SKM-1 (cell line): Measurements from ENCODE around the gene PPP1R3E.
"Not testable (repeated sequence)": the region's sequence is repeated elsewhere in the genome, so short reads cannot be mapped to it uniquely, and the experiment has no call there.

Source experiments
- DNase-seq: peaks from one replicate; lab custom pipeline; 2025; ENCODE audit not compliant: unreplicated experiment; lab: John Stamatoyannopoulos, UW

PPP1R3E gene

GRCh38 chr14:23302290-23303225 lies at the start of gene PPP1R3E:
TSS of gene PPP1R3E (minus strand) at chr14:23302859. CDS start at chr14:23302576, 283 bp downstream.
- no peak for DNase-seq

- DNase-seq, result no peak
These were observed 49.2 kb upstream of the PPP1R3E start for GRCh38 chr14:23351681-23352505.

GRCh38 chr14:23349156-23349845 lies 46.6 kb upstream of the PPP1R3E start:
- no peak for DNase-seq

GRCh38 chr14:23348297-23348655 lies 45.6 kb upstream of the PPP1R3E start:
- DNase-seq, result no peak

- no peak for DNase-seq
These were observed 45.0 kb upstream of the PPP1R3E start for GRCh38 chr14:23347406-23348296.

- no peak for DNase-seq
These were observed 44.2 kb upstream of the PPP1R3E start for GRCh38 chr14:23346693-23347405.

- no peak for DNase-seq
These were observed 43.5 kb upstream of the PPP1R3E start for GRCh38 chr14:23345987-23346692.

- no peak for DNase-seq
These were observed 41.8 kb upstream of the PPP1R3E start for GRCh38 chr14:23344481-23344880.

GRCh38 chr14:23339506-23340268 lies 37.0 kb upstream of the PPP1R3E start:
- DNase-seq, result no peak

GRCh38 chr14:23335623-23336022 lies 33.0 kb upstream of the PPP1R3E start:
- DNase-seq, result no peak

- DNase-seq, result peak; percentile 12
These were observed 25.5 kb upstream of the PPP1R3E start for GRCh38 chr14:23327947-23328744.

- no peak for DNase-seq
These were observed 24.1 kb upstream of the PPP1R3E start for GRCh38 chr14:23326491-23327332.

GRCh38 chr14:23325746-23326145 lies 23.1 kb upstream of the PPP1R3E start:
- DNase-seq, result not testable (repeated sequence)

- no peak for DNase-seq
These were observed 22.3 kb upstream of the PPP1R3E start for GRCh38 chr14:23324993-23325392.

- no peak for DNase-seq
These were observed 21.8 kb upstream of the PPP1R3E start for GRCh38 chr14:23324455-23324846.

GRCh38 chr14:23323838-23324454 lies 21.3 kb upstream of the PPP1R3E start:
- DNase-seq, result no peak
